Activated naive CD4-positive, alpha-beta T cell treated with anti-CD3 and anti-CD28 coated beads, Interleukin-2, amount 50 U/mL, for 24 hours (primary cell): ENCODE results near the gene RAC2.

ENCODE experiments used
- H3K27ac Mint-ChIP-seq: one replicate; pipeline ENCODE4 v1.8.0; 2021; ENCODE audit warnings: mild to moderate bottlenecking, mixed read lengths
- H3K27me3 Mint-ChIP-seq: one replicate; pipeline ENCODE4 v1.8.0; 2021; ENCODE audit warnings: mixed read lengths
- H3K36me3 Mint-ChIP-seq: one replicate; pipeline ENCODE4 v1.8.0; 2021; ENCODE audit warnings: mixed read lengths
- H3K4me1 Mint-ChIP-seq: one replicate; pipeline ENCODE4 v1.8.0; 2021; ENCODE audit warnings: mixed read lengths
- H3K4me3 Mint-ChIP-seq: one replicate; pipeline ENCODE4 v1.8.0; 2021; ENCODE audit warnings: mild to moderate bottlenecking, mixed read lengths
- H3K9me3 Mint-ChIP-seq: one replicate; pipeline ENCODE4 v1.8.0; 2021; ENCODE audit warnings: mixed read lengths

The RAC2 gene

DNA sequence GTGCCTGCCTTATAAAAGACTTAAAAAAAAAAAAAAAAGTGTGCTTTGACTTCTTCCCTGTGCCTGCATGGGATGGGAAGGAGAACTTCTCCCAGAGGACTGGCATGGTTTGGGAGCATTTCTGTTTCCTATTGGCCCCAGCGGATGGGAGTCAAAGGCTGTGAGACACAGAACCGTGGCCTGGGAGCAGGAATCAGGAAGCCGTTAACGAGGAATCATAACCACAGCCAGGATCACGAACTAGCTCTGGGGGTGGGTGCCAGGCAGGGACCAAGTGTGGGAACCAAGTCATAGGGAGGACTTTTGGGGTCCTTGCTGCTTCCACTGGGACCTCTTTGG lies 56.5 kb downstream of the RAC2 start:
- Mint-ChIP-seq H3K27ac (no peak overlapping the region), H3K4me3 (no peak overlapping the region)

DNA sequence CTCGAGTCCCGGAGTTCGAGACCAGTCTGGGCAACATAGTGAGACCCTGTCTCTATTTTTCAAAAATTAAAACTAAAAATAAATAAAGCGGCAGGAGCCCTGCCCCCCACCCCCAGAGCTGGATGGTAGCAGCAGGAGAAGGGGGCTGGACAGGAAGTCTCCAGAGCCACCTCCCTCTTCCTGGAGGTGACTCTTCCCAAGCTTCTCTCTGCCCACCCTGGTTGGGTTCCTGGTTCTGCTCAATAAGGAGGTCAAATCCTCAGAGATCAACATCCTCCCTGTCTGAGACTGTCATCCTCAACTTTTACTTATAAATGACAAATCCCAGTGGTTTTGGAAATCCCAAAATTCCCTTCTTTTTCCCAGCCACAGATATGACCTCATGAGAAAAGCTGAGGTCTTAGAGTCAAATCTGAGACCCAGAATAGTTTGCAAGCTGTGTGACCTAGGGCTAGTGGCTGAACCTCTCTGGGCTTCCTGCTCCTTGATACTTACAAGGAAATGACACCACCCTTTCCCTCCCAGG lies 57.0 kb downstream of the RAC2 start:
- Mint-ChIP-seq H3K27ac (no peak overlapping the region), H3K4me1 (peaks cover 26% of the 10 kb centered on the region), H3K4me3 (no peak overlapping the region), H3K27me3 (no peaks in the 10 kb centered on the region), H3K36me3 (peaks cover 4% of the 10 kb centered on the region), H3K9me3 (no peaks in the 10 kb centered on the region)

More for the DNA sequence above, 56.5 kb downstream of the RAC2 start:
- Mint-ChIP-seq H3K9me3 (no peaks in the 10 kb centered on the region), H3K4me1 (peaks cover 29% of the 10 kb centered on the region), H3K27me3 (no peaks in the 10 kb centered on the region), H3K36me3 (peaks cover 4% of the 10 kb centered on the region)

DNA sequence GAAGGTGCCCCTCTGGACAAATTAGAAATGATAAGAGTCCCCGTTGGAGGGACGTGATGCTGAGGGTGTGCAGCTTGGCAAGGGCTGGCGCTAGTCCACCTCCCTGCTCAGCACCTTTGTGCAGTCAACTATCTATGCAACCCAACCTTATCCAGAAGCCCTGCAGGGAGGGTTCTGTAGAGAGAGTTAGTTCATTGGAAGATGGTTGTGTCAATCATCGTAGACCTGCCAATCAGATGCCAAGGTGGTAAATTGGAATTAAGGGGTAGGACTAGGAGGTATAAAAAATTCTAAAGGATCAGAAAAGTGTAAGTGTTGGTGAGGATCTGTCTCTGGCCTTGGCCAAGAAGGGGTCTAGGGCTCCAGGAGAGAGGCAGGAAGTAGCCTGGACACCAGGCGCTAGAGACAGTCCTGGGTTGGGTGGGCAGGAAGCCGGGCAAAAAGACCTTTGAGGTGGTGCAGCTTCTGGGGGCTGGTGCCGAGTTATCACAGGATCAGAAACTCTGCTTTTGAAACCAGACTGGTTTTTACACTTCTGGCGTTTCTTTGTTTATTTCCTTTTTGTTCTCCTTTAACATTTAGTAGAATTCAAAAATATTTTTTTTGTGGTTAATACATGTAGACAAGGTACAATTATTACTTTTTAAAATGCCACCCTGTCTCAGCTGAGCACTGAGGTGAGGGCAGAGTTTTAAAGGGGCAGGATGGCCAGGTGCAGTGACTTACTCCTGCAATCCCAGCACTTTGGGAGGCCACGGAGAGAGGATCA lies 57.7 kb downstream of the RAC2 start:
- Mint-ChIP-seq H3K4me1 (peaks cover 24% of the 10 kb centered on the region), H3K27me3 (no peaks in the 10 kb centered on the region), H3K4me3 (peak overlapping the region; percentile 82), H3K9me3 (no peaks in the 10 kb centered on the region), H3K36me3 (peaks cover 4% of the 10 kb centered on the region), H3K27ac (peak overlapping the region; percentile 88)

DNA sequence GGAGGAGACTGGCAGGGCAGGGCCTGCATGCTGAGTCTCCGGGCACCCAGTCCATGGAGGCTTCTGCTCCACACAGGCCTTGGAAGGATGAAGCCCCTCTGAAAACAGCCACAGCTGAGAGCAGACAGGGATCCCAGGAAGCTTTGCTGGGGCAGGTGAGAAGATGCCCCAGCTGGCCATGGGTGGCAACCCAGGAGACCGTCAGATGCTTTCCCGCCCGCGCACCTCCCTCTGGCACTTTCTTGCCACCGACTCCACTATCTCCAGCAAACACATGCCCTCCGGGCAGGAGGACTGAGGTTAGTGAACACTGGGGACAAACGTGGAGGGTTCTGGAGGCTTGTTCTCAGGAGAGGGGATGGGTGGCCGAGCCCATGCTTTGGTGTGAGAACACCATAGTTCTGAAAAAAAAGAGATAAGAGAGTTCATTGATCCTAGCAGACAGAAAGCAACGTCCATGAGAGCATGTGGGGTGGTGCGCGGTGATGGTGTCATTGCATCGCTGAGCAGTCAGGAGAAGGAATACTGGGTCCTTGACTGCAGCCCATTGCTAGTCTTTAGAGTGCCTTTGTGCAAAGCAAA lies 58.3 kb downstream of the RAC2 start:
- Mint-ChIP-seq H3K4me3 (peak overlapping the region; percentile 82), H3K4me1 (peaks cover 24% of the 10 kb centered on the region), H3K36me3 (peaks cover 5% of the 10 kb centered on the region), H3K27ac (peak overlapping the region; percentile 88), H3K9me3 (no peaks in the 10 kb centered on the region), H3K27me3 (no peaks in the 10 kb centered on the region)

DNA sequence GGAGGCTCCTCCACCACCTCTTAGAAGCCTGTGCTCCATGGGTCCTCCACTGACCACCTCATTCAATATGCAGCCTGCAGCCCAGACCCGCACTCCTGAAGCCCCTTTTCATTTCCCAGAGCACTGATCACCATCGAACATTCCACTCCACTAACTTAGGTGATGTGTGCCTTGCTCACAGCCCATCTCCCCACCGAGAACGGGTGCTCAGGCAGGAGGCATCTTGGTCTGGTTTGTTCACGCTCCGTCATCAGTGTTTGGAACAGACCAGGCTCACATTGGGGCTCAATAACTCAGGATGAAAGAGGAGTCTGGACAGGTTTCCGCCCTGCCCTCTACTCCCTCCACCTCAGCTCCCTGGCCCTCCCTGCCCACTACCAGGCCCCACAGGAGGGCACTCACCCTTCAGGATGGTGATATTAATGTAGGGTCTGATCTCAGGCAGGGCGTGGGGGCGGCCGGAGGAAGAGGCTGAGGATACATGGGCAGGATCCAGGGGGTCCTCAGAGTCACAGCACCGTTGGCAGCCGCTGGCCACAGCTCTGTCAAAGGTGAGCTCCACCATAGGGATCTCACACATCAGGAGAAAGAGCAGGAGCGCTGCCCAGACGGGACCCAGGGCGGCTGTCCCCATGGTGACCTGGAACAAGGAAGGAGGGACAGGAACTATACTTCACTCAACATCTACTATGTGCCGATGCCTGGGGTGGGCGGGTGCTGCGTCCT lies 59.1 kb downstream of the RAC2 start:
- peaks cover 5% of the 10 kb centered on the region for H3K36me3 Mint-ChIP-seq
- H3K4me3 Mint-ChIP-seq: no peak overlapping the region
- H3K4me1 Mint-ChIP-seq: peaks cover 24% of the 10 kb centered on the region
- no peak overlapping the region for H3K27ac Mint-ChIP-seq
- H3K27me3 Mint-ChIP-seq: no peaks in the 10 kb centered on the region
- H3K9me3 Mint-ChIP-seq: no peaks in the 10 kb centered on the region

DNA sequence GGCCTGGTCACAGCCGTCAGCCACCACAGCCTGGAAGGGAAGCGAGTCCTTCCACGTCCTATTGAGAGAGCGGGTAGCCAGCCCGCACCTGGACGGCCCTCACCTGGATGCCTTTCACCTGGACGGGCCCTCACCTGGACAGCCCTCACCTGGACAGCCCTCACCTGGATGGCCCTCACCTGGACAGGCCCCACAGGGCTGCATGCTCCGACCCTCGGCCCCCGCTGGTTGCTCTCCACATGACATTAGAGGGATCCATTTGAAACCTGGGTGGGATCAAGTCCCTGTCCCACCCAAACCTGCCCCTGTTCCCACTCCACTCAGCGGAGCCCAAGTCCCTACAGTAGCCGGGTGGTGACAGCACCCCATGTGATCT lies 59.7 kb downstream of the RAC2 start:
- Mint-ChIP-seq H3K9me3 (no peaks in the 10 kb centered on the region), H3K27ac (no peak overlapping the region), H3K4me3 (no peak overlapping the region), H3K36me3 (peaks cover 3% of the 10 kb centered on the region), H3K4me1 (peaks cover 24% of the 10 kb centered on the region), H3K27me3 (no peaks in the 10 kb centered on the region)

DNA sequence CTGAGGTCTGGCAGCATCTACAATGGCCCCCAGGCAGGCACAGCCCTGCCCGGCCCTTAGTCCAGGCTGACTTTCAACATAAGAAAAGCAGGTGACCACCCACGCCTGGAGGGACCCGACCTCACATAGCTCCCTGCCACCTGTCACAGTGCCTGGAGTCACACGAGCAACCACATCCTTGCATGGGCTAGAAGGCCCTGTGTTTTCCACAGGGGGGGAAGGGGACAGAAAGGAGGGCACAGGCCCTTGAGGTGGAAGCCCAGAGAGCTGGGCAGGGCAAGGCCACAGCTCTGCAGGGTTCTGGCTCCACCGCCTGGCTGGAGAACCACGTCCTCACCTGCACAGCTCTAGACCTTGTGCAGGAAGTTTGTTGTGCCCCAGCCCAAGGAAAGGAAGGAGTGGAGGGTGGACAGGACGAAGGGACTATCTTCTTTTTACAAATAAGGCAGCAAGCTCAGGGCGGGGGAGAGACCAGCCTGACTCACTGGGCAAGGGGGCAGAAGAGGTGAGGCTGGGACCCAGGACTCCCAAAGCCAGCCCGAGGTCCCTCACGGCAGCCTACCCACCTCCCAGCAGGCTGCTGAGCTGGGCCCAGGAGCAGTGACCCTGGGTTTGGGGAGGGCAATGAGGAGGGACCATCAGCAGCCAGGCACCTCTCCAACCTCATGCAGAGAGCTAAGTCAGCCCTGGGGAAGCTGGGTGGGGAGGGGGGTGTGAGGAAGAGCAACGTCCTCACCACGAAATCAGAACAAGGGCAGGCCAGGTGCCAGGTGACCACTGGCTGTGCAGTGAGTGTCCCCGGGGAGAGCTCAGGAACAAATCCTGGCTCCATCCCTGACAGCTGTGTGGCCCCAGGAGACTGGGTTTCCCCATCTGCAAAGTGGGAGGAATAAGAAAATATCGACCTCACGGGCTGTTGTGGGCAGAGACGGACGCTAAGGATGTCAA lies 60.4 kb downstream of the RAC2 start:
- H3K4me1 Mint-ChIP-seq: peaks cover 24% of the 10 kb centered on the region
- no peak overlapping the region for H3K27ac Mint-ChIP-seq
- H3K36me3 Mint-ChIP-seq: peaks cover 1% of the 10 kb centered on the region
- H3K9me3 Mint-ChIP-seq: no peaks in the 10 kb centered on the region
- no peak overlapping the region for H3K4me3 Mint-ChIP-seq
- H3K27me3 Mint-ChIP-seq: no peaks in the 10 kb centered on the region

DNA sequence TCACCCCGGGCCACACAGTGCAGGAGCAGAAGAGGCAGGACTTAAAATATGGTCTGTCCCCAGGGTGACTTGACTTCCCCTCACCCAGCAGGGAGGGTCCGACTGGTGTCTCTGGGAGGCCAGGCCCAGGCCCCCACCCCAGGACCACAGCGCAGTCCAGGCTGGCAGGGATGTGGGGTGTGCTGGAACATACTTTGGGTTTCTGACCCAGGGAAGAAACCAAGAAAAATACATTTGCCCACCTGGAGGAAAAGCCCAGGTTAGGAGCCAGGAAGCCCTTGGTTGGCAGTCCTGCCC lies 61.2 kb downstream of the RAC2 start:
- H3K27me3 Mint-ChIP-seq: no peaks in the 10 kb centered on the region
- peaks cover 1% of the 10 kb centered on the region for H3K36me3 Mint-ChIP-seq
- H3K27ac Mint-ChIP-seq: no peak overlapping the region
- H3K4me3 Mint-ChIP-seq: no peak overlapping the region
- peaks cover 24% of the 10 kb centered on the region for H3K4me1 Mint-ChIP-seq
- H3K9me3 Mint-ChIP-seq: no peaks in the 10 kb centered on the region

DNA sequence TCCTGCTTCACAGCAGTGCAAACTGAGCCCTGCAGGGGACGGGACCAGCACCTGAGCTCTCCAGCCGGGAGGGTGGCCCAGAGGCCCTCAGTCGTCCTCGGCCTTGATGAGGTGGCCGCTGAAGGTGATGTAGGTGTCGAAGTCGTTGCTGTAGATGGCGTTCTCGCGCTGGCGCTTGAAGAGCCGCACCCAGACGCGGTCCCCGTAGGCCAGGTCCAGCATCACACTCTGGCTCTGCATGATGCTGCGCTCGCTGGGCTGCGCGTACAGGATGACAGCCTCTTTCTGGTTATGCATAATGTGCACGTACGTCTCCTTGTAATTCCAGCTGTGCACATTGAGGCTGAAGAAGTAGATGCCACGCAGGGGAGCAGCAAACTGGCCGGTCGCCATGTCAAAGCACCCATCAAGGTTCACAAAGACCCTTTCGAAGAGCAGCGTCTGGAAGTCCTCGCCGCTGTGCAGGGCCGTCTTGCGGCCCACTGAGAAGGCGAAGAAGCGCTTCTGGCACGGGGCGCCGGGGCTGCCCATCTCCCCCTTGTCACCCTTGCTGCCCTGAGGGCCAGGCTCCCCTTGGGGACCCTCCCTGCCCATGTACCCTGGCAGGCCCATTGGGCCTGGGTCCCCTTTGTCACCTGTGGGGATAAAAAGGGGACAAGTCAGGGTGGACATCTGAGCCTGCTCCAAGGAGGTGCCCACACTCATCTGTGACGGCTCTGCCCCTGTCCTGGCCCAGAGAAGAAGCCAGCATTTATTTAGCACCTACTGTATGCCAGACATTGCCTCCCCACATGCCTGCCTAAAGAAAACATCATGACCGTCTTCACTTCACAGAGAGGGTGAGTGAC lies 61.7 kb downstream of the RAC2 start:
- Mint-ChIP-seq H3K27me3 (no peaks in the 10 kb centered on the region), H3K4me3 (no peak overlapping the region), H3K36me3 (peaks cover 1% of the 10 kb centered on the region), H3K4me1 (peaks cover 21% of the 10 kb centered on the region), H3K27ac (no peak overlapping the region), H3K9me3 (no peaks in the 10 kb centered on the region)

DNA sequence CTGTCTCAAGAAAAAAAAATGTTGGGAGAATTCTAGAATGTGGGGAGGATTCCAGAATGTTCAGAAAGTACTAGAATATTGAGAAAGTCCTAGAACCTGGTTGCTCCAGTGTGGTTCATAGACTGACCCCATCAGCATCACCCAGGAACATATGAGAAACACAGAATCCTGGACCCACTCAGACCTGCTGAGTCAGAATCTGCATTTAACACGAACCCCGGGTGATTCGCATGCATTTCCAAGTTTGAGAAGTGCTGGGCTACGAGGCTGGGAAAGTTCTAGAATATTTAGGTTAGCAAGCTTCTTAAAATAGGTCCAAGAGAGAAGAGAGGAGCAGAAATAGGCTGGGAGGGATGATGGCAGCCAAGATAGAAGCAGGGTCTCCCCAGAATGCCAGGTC lies 62.4 kb downstream of the RAC2 start:
- no peak overlapping the region for H3K4me3 Mint-ChIP-seq
- H3K9me3 Mint-ChIP-seq: no peaks in the 10 kb centered on the region
- H3K4me1 Mint-ChIP-seq: peaks cover 19% of the 10 kb centered on the region
- H3K27ac Mint-ChIP-seq: no peak overlapping the region
- peaks cover 2% of the 10 kb centered on the region for H3K36me3 Mint-ChIP-seq
- no peaks in the 10 kb centered on the region for H3K27me3 Mint-ChIP-seq

DNA sequence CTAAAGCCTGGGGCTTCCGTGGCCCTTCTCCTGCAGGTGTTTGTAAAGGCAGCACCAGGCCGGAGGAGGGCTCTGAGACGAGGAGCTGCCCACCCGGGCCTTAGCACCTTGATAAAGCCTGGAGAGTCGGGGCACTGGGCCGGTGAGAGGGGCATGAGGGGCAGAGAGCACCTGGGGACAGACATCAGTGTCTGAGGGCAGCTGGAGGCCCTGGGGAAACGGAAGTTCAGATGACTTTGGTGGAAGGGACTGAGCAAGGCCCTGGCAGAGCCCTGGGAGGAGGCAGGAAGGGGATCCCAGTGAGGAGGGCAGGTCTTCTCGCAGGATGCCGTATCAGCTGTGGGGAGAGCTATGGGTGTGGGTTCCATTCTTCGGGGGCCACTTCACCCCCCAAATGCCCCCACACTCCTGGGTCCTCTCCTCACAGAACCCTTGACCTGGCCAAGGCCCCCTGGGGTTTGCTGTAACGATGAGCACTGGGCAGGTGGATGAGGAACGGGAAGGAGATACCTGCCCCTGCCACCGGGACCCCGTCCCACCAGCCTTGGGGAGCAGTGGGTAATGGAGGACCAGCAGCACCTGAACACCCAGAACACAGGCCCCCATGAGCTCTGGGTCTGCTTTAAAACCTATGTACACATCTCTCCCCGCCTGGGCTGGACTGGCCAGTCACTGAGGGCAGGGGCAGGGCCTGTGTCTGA lies 63.4 kb downstream of the RAC2 start:
- Mint-ChIP-seq H3K27ac (no peak overlapping the region), H3K36me3 (peaks cover 3% of the 10 kb centered on the region), H3K9me3 (no peaks in the 10 kb centered on the region), H3K27me3 (no peaks in the 10 kb centered on the region), H3K4me3 (no peak overlapping the region), H3K4me1 (peaks cover 16% of the 10 kb centered on the region)

DNA sequence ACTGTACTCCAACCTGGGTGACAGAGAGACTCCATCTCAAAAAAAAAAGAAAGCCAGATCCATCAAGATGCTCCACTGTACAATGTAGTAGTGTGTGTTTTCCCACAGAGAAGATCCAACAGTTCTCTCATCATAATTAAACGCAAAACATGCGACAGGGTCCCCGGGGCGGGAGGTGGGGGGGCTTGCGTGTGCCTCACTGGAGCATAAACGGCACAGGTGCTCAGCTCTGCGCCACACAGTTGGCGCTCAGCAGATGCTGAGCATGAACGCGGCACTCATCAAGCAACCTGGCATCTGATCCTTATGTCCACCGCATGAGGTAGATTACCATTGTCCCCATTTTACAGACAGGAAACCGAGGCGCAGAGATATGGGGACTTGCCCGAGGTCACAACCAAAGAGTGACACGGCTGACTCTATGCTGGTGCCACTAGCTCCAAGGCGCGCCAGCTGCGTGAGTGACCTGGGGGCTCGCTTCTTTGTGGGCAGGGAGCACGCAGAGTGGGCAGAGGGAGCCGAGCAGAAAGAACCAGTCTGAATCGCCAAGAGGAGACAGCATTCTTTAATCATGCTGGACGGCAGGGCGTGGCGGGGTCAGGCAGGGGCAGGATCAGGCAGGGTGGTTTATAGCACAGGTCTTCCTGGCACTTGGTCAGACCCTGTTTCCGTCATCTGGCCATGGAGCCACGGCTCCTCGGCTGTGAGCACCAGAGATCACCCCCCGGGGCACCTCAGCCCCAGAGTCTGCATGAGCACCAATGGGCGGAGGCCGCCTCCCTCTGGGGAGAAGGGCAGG lies 64.2 kb downstream of the RAC2 start:
- peaks cover 3% of the 10 kb centered on the region for H3K36me3 Mint-ChIP-seq
- H3K9me3 Mint-ChIP-seq: no peaks in the 10 kb centered on the region
- H3K4me1 Mint-ChIP-seq: peaks cover 9% of the 10 kb centered on the region
- H3K4me3 Mint-ChIP-seq: no peak overlapping the region
- no peaks in the 10 kb centered on the region for H3K27me3 Mint-ChIP-seq
- H3K27ac Mint-ChIP-seq: no peak overlapping the region

DNA sequence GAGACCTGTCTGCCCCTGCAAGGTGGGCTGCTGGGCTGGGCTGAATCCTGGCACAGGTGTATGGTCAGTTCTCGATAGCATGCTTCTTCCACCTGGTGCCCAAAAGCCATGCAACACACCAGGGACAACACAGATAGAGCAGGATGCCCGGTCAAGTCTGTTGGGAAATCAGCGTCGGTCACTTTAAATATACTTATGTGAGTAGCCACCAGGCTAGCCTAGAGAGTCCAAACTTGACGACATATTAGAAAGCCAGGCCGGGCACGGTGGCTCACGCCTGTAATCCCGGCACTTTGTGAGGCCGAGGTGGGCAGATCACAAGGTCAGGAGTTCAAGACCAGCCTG lies 65.0 kb downstream of the RAC2 start:
- Mint-ChIP-seq H3K9me3 (no peaks in the 10 kb centered on the region), H3K27ac (no peak overlapping the region), H3K36me3 (peaks cover 5% of the 10 kb centered on the region), H3K27me3 (no peaks in the 10 kb centered on the region), H3K4me1 (peaks cover 9% of the 10 kb centered on the region), H3K4me3 (no peak overlapping the region)
